ENCODE data around the gene SALL4.
"Not testable (repeated sequence)": the region's sequence is repeated elsewhere in the genome, so short reads cannot be mapped to it uniquely, and the experiment has no call there.

The SALL4 gene

GRCh38 chr20:51763965-51764602 lies 38.2 kb downstream of the SALL4 start:
- no peak for DNase-seq

GRCh38 chr20:51760905-51761546 lies 41.3 kb downstream of the SALL4 start:
- DNase-seq: no peak

GRCh38 chr20:51759769-51760510 lies 42.4 kb downstream of the SALL4 start:
- no peak for DNase-seq

- no peak for DNase-seq
These were observed 43.3 kb downstream of the SALL4 start for GRCh38 chr20:51758978-51759544.

- no peak for DNase-seq
These were observed 45.1 kb downstream of the SALL4 start for GRCh38 chr20:51757226-51757625.

GRCh38 chr20:51756653-51757052 lies 45.7 kb downstream of the SALL4 start:
- no peak for DNase-seq

GRCh38 chr20:51753220-51753619 lies 49.1 kb downstream of the SALL4 start:
- DNase-seq: not testable (repeated sequence)

- no peak for DNase-seq
These were observed 49.9 kb downstream of the SALL4 start for GRCh38 chr20:51752343-51752951.

GRCh38 chr20:51750770-51751388 lies 51.4 kb downstream of the SALL4 start:
- DNase-seq: no peak

GRCh38 chr20:51750037-51750769 lies 52.1 kb downstream of the SALL4 start:
- DNase-seq: no peak

GRCh38 chr20:51749674-51750036 lies 52.7 kb downstream of the SALL4 start:
- no peak for DNase-seq

GRCh38 chr20:51747182-51747911 lies 55.0 kb downstream of the SALL4 start:
- DNase-seq: no peak

- no peak for DNase-seq
These were observed 56.5 kb downstream of the SALL4 start for GRCh38 chr20:51745804-51746203.

GRCh38 chr20:51740838-51741237 lies 61.5 kb downstream of the SALL4 start:
- DNase-seq: no peak

GRCh38 chr20:51740308-51740707 lies 62.0 kb downstream of the SALL4 start:
- not testable (repeated sequence) for DNase-seq

GRCh38 chr20:51739722-51740249 lies 62.5 kb downstream of the SALL4 start:
- no peak for DNase-seq

GRCh38 chr20:51738877-51739447 lies 63.4 kb downstream of the SALL4 start:
- DNase-seq: no peak

GRCh38 chr20:51738261-51738660 lies 64.1 kb downstream of the SALL4 start:
- DNase-seq: not testable (repeated sequence)

- DNase-seq: no peak
These were observed 65.4 kb downstream of the SALL4 start for GRCh38 chr20:51736947-51737346.

GRCh38 chr20:51735728-51736600 lies 66.4 kb downstream of the SALL4 start:
- no peak for DNase-seq
